ENCODE data around the gene TP53I13.

GRCh38 chr17:29578626-29579485 is 10.4 kb downstream of the TP53I13 start:
- TF ChIP-seq, protein P1, sequence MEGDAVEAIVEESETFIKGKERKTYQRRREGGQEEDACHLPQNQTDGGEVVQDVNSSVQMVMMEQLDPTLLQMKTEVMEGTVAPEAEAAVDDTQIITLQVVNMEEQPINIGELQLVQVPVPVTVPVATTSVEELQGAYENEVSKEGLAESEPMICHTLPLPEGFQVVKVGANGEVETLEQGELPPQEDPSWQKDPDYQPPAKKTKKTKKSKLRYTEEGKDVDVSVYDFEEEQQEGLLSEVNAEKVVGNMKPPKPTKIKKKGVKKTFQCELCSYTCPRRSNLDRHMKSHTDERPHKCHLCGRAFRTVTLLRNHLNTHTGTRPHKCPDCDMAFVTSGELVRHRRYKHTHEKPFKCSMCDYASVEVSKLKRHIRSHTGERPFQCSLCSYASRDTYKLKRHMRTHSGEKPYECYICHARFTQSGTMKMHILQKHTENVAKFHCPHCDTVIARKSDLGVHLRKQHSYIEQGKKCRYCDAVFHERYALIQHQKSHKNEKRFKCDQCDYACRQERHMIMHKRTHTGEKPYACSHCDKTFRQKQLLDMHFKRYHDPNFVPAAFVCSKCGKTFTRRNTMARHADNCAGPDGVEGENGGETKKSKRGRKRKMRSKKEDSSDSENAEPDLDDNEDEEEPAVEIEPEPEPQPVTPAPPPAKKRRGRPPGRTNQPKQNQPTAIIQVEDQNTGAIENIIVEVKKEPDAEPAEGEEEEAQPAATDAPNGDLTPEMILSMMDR (conservative IDR thresholded peaks at IDR 0.05; ENCODE audit: low read depth, low read length), result no peak
- no peak for TF ChIP-seq BHLHE40 (IDR thresholded peaks at IDR 0.05; ENCODE audit: low read depth, low read length)

Data from IMR-90 (cell line).